Measurements from ENCODE around the gene CD44.
"Not testable (repeated sequence)": the region's sequence is repeated elsewhere in the genome, so short reads cannot be mapped to it uniquely, and the experiment has no call there.

The CD44 gene

DNA sequence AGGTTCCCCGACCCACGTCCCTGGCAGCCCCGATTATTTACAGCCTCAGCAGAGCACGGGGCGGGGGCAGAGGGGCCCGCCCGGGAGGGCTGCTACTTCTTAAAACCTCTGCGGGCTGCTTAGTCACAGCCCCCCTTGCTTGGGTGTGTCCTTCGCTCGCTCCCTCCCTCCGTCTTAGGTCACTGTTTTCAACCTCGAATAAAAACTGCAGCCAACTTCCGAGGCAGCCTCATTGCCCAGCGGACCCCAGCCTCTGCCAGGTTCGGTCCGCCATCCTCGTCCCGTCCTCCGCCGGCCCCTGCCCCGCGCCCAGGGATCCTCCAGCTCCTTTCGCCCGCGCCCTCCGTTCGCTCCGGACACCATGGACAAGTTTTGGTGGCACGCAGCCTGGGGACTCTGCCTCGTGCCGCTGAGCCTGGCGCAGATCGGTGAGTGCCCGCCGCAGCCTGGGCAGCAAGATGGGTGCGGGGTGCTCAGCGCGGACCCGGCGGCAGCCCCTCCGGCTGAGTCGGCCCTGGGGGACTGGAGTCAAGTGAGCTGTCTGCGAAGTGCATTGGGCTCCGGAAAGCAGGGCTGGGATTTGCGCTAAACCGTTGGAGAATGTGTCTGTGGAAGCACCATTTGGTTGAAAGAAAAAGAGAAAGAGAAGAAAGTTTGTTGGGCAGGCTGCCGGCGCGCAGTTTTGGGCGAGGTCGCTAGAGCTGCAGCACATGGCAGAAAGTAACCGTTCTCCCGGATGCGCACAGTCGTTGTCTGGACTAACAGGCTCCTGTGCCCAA is at the start of gene CD44:
Gene CD44 (plus strand): TSS at position 229 of the 779 bp plus-strand sequence. CDS start 133 bp downstream, at position 362.
- peak; percentile 70 for DNase-seq (ENCODE audit: low read depth)

DNA sequence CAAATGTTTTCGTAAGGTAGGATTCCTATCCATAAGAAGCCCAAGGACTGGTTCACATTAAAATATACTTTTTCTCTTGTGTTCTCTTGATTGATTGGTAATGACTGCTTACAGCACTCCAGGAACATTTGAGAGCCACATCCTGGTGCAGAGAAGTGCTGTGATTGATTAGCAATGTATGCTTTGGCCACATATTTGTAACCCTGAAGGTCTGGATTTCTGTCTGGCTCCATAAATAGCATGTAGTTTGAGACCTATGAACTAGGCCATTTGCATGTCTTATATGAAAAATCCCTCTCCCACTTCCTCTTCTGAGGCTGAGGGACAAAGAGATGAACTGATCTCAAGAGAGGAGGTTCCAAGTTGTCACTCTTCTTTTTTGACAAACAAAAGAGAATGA is 49.3 kb upstream of the CD44 start:
- DNase-seq (ENCODE audit: low read depth) = no peak

DNA sequence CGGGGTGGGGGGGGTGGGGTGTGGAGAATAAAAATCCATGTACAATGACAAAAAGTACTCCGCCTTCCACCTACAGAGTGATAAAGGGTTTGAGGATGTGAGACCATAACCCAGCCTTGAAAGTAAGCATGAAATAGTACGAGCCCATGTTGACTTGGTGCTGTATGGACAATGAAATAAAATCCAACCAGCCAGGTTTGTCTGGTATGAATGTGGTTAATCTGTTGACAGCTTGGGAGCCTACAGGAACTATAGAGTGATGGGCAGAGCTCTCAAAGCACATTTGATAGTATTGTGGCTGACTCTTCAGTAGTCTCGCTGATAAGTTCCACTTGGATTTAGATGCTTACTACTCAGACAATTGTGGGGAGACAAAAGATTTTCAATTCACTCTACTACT is 48.8 kb upstream of the CD44 start:
- DNase-seq (ENCODE audit: low read depth) = no peak

DNA sequence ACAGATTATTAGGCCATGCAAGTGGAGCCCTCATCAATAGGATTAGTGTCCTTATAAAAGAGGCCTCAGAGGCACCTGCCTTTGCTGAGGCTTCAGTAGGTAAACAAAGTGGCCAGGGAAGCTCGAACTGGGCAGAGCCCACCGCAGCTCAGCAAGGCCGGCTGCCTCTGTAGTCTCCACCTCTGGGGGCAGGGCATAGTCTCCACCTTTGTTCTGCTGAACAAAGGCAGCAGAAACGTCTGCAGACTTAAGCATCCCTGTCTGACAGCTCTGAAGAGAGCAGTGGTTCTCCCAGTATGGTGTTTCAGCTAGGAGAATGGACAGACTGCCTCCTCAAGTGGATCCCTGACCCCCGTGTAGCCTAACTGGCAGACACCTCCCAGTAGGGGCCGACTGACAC is 48.0 kb upstream of the CD44 start:
- DNase-seq (ENCODE audit: low read depth) = not testable (repeated sequence)

DNA sequence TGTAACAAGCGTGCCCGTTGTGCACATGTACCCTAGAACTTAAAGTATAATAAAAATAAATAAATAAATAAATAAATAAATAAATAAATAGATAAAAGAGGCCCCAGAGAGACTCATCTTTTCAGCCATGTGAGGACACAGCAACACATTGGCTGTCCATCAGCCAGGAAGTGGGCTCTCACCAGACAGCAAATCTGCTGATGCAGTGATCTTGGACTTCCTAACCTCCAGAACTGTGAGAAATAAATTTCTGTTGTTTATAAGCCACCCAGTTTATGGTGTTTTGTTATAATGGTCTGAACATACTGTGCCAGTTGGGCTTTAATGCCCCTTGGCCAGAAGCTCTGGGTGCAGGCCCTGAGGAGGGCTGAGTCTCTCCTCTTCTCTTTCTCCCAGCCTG is 42.2 kb upstream of the CD44 start:
- DNase-seq (ENCODE audit: low read depth) = no peak

DNA sequence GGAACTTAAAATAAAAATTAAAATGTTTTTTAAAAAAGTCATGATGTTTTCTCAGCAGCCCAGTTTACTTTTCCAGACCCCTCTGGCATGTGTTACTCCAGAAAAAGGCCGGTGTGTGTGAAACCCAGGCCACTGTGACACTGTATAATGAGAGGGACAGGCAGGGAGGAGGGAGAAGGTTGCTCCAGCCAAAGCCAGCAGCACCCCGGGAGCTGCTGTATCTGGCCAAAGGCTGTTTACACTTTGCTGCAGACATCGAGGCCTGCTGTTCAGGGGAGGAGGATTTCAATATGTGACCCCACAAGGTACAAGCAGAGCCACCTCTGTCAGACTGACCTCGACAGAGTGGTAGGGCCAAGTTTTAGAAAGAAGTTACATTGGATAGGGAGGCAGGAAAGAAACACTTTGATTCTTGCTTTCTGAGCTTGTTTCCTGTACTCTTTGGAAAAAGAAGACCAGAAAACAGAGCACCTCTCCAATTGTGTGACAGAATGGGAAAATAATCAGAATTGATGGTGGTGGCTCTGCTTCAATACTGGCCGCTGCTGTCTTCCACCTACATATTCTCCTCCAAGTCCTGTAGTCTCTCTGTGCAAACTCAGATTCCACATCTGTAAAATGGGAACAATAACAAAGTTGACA is 41.0 kb upstream of the CD44 start:
- DNase-seq (ENCODE audit: low read depth) = no peak

DNA sequence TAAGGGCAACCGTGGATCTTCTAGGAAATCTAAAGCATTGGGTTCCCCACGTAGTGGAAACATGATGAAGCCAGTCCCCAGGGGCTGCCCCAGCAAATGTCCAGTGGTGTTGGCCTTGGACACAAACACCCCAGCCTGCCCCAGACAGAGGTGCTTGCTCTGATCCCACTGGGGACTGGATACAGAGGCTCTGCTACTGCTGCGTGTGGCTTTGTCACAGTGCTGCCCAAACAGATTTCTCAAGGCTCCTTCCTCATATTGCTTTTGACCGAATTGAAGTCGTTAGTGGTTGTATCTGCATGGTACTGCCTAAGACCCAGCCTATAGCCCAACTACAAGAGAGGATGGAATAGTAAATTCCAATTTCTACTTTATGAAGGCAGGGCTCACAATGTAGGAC is 40.1 kb upstream of the CD44 start:
- no peak for DNase-seq (ENCODE audit: low read depth)

DNA sequence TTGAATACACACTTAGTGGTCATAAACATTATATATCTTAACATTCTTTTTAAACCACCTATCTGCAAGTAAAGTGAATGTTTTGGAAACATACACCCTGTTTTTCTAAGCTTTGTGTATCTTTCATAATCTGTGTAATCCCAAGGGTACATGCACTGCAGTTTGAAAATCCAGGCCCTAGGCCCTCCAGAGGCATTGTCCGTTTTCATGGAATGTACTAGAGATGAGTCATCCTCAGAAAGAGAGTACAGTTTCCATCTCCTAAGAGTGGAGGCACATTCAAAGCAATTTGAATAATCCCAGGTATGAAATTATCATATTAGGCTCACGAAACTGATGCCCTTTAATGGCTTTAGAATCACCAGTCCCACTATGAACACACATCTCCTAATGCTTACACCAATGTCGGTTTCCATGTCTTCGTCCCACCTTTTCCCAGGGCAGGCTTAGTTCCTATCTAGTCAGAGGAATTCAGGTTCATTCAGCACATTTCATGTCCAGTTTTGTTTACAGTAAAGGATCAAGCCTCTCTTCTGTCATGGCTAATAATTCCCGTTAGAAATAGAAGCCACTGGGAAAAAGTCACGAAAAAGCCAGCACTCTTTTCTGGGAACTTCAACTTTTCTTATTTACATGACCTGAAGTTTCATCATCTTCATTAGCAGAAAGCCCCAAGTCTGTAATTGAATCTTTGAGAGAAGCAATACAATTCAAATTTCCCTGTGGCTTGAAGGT is 39.5 kb upstream of the CD44 start:
- DNase-seq (ENCODE audit: low read depth) = no peak

DNA sequence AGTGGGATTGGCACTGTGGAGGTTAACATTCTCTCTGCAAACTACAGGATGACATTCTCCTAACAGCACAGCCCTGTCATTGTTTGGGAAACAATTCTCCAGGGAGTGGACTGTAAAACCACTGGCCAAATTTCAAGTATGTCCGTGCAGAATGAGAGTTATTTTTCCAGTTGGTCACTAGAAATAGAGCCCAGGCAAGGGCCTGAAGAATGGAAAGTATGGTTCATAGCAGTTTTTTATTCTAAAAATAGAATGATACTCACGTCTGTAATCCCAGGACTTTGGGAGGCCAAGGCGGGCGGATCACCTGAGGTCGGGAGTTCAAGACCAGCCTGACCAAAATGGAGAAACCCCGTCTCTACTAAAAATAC is 39.0 kb upstream of the CD44 start:
- DNase-seq (ENCODE audit: low read depth) = no peak

DNA sequence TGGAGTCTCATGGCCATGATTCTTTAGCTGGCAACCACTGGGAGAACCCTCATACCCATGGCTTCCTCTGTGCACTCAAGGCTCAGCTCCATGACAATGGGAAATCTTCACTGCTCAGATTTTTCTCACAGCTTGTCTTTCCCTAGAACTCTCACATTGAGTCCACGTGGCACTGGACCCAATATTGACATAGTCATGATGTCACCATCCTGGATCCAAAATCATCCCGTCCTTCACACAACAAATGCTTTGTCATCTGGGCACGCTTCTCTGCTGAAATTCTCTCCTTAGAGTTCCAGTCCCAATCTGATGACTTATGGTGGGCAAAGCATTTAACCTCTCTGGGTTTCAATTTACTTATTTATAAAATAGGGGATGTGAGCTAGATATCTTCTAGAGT is 37.7 kb upstream of the CD44 start:
- no peak for DNase-seq (ENCODE audit: low read depth)

DNA sequence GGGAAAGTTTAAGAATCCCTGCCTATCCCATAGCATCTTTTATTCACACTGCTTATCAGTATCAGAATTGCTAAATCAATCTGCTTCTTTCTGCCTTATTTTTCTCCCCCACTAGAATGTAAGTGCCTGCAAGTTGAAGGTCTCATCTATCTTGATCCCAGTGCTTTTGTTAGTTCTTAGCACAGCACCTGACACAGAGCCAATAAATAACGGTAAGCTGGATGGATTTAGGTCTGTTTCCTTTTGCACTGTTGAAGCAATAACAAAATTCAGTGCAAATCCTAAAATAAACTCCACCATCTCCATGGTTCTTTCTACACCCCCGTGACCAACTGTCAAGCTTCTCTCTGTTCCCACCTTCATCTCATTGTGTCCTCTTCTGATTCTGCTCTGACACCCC is 36.7 kb upstream of the CD44 start:
- no peak for DNase-seq (ENCODE audit: low read depth)

DNA sequence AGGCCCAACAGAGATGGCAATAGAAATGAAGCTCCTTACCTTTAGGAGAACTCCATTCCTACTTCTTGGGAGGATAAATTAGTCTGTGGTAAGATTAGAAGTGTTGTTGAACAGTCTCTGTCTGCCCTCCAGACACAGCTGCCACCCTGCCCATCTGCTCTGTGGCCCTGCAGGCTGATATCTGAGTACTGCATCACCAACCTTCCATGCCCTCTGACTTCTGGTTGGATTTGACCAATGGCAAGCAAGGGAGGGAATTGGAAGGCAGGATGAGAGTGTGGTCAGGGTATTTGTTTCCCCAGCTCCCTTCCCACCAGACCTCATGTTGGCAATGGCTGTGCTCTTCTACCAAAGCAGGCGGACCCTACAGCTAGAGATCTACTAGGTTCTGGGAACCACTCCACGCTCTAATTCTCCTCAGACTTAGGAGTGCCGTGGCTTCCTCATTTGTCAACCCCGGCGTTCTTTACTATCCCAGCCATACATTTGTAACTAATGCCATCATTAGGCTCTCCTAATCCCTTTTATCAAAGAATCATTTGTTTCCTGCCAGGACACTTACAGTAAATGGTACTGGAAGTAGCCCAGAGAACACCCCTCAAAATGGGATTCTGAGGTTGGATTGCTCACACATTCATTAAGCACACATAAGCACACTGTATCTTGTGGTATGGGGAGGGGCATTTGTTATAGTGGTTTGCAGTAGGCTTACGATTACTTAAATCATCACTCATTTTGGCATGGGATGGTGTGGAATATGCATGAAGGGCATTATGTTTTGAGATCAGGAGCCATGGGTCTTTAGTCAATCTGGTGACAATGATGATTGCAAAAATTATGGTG is 35.4 kb upstream of the CD44 start:
- no peak for DNase-seq (ENCODE audit: low read depth)

DNA sequence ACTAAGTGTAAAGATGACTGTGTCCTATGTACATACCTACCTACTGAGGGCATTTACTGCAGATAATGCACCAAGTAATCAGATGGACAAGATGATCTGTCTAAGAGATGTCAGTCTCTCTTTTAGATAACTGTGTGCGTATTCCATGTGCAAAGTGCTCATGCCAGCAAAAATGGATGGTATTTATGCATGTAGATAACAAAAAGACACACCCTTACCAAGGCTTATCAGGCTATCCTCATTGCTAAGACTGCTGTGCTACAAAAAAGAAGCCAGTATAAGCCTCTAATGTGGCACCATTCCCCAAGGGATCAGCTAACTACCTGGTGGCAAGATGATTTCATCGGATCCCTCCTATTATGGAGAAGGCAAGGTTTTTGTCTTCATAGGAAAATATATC is 34.3 kb upstream of the CD44 start:
- DNase-seq (ENCODE audit: low read depth) = no peak

DNA sequence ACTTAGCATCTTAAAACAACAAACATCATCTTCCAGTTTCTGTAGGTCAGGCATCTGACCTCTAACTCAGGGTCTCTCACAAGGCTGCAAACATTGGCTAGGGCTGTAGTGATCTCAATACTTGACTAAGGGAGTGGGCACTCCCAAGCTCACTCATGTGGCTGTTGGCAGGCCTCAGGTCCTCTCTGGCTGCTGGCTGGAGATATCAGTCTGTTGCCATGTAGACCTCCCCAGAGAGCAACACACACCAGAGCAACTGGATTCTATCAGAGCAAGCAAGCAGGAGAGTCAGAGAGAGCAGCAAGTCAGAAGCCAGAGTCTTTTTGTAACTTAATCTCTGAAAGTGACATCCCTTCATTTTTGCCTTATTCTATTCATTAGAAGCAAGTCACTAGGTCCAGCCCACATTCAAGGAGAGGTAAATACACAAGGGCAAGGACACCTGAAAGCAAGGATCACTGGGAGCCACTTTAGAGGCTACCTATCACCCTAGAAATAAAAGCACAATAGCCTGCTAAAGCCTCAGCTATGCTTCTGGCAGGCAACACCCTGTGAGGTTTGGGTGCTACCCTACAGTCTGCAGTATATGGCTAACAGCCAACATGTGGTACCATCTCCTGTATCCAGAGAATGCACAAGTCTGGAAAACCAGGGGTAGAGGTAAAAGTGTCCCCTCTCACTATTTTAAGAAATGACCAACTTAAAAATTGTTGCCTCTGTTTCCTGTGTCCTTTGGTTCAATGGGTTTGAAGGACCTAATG is 33.5 kb upstream of the CD44 start:
- no peak for DNase-seq (ENCODE audit: low read depth)

DNA sequence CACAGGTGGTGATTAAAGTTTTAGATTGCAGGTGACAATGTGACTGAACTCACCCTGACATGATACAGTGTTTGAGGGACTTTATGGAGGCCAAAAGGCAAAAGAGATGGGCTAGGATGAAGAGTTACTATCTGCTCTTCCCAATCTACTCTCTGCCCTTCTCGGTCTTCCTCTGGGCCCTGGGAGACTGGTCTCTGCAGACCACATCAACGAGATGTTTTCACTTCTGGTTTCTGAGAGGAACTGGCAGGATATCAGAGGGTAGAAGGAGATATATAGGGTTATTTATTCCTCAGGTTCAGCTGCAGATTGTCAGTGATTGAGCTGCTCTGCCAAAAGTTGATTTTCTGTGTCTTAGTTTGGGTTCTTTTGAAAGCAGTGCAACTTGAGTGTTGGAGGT is 32.4 kb upstream of the CD44 start:
- no peak for DNase-seq (ENCODE audit: low read depth)

DNA sequence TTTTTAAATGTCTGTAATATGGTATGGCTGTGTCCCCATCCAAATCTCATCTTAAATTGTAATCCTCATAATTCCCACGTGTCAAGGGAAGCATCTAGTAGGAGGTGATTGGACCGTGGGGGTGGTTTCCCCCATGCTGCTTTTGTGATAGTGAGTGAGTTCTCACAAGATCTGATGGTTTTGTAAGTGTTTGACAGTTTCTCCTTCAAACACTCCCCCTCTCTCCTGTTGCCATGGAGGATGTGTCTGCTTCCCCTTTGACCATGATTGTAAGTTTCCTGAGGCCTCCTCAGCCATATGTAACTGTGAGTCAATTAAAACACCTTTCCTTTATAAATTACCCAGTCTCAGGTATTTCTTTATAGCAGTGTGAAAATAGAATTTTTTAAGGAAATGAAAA is 31.1 kb upstream of the CD44 start:
- no peak for DNase-seq (ENCODE audit: low read depth)

DNA sequence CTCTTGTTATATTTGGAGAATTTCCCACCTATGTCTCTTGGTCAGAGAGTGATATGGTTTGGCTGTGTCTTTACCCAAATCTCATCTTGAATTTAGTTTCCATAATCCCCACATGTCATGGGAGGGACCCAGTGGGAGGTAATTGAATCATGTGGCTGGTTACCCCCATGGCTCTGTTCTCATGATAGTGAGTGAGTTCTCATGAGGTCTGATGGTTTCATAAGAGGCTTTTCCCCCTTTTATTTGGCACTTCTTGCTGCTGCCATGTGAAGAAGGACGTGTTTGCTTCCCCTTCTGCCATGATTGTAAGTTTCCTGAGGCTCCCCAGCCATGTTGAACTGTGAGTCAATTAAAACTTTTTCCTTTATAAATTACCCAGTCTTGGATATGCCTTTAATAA is 30.6 kb upstream of the CD44 start:
- not testable (repeated sequence) for DNase-seq (ENCODE audit: low read depth)

DNA sequence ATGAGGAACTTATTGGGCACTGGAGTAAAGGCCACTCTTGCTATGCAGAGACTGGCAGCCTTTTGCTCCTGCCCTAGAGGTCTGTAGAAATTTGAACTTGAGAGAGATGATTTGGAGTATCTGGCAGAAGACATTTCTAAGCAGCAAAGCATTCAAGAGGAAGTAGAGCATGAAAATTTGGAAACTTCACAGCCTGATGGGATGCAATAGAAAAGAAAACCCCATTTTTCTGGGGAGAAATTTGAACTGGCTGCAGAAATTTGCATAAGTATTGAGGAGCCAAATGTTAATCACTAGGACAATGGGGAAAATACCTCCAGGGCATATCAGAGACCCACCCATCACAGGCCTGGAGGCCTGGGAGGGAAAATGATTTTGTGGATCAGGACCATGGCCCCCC is 29.9 kb upstream of the CD44 start:
- no peak for DNase-seq (ENCODE audit: low read depth)

DNA sequence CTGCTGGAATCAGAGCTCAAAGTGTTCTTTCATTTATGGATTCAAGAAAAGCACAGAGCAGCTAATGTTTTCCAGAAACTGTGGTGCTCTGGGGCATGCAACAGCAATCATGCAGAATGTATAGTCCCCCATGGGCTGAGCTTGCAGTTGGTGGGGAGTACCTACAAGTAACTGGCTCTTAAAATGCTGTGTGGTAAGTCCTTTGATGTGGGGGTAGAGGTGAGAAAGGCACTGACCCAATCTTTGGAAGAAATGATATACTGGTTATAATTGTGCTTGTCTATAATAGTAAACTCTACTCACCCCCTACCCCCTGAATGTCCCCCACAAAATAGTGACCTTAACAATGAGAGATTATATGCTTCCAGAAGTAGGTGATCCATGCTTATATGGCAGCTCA is 29.1 kb upstream of the CD44 start:
- no peak for DNase-seq (ENCODE audit: low read depth)

DNA sequence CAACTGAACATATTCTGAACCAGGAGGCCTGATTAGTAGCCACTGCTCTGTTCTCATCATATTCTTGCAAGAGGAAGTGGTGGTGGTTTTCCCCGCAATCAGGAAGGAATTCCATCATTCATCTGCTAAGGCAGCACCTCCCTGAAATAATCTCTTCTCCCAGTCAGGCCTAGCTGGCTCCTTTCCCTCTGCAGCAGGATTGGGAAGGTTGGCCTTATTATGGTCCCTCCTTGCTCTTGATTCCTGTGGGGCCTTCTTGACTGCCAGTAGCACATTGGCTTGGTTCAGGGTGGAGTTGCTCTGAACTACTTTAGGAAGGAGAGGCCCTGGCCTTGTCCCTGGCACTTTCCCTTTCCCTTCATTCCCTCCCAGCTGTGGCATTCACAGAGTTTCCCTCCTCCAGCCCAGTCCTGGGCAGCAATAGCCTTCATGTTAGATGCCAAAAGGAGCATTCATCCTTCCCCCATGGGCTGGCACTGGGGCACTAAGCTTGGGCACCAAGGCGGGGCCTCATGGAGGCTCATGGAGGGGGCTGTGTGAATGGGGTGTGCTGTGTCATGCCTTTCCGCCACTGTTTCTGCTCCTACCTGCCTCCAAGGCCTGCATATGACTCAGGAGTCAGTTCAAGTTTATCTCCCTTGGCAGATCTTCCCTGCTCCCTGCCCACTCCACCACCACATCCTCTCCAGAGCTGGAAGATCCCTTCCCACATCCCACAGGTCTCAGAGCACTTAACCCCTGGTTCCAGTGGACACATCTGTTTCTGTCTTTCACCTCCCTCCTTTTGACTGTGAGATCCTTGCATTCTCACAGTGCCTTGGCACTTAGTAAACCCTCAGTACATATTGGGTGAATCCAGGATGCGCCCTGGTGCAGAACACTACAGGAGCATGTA is 27.6 kb upstream of the CD44 start:
- DNase-seq (ENCODE audit: low read depth) = no peak

Data from stimulated activated CD8-positive, alpha-beta memory T cell treated with anti-CD3 and anti-CD28 coated beads, Interleukin-12 subunit alpha, Interleukin-12 subunit beta, amount 100 ng/mL, for 1 hour (primary cell).